C4-2B (cell line): ENCODE measurements around the gene TCERG1L.

Source experiments
- CTCF ChIP-seq: fragments of 450-650 bp; conservative IDR thresholded peaks from 2 replicates; pipeline ENCODE4 v1.5.1; 2017; ENCODE audit warnings: mild to moderate bottlenecking
- ZFX ChIP-seq: fragments of 450-650 bp; IDR thresholded peaks from 2 replicates; pipeline ENCODE4 v1.6.1; 2017

GRCh38 chr10:131154306-131155025 is 157.1 kb downstream of the TCERG1L start:
- no peak for TF ChIP-seq CTCF
- TF ChIP-seq ZFX = no peak
